GM19099 (cell line): ENCODE results near the gene GLS.

Source experiments
- POLR2A ChIP-seq: IDR thresholded peaks from 3 replicates; pipeline ENCODE4 v1.6.1; 2011; ENCODE audit warnings: low read depth; ENCODE audit not compliant: insufficient read length; ENCODE audit errors: extremely low read depth

GLS gene

DNA sequence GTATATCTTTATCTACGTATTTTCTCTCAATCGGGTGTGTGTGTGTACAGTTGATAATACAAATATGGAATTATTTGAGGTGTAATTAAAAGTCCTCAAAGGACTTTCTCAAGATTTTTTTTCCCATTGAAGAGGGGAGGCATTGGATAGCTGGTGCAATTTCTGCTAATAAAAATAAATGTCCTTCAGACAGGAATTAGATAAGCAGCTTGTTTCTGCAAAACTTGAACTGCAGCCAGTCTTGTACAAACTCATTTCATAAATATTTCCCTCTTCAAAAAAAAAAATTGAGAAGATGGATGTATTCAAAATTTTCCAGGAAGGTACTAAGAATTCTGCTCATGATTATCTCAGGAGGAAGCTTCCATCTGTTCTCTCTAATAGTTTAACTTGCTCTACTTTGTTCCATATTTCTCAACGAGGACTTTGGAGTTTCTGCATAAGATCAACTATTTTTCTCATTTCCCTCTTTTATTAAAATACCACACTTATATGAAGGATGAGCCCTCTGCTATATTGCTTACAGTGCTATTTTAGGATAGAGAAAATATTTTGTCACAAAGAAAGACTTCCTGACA is 33.0 kb upstream of the GLS start:
- no peak for TF ChIP-seq POLR2A

DNA sequence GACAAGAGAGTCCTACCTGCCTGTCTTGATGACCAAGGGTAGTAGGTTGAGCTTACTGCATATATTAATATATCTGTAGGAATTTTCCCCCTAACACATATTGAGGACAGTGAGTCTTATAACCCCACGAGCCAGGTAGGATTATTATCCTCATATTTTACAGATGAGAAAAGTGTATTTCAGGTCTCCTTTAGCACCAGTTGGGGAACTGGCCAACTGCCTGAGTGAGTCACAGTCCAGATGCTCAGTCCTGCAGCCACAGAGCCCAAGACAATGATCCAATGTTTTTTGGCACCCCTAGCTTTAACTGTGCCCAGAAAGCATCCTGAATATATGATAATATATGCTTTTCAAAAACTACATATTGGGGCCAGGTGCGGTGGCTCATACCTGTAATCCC is 30.8 kb upstream of the GLS start:
- TF ChIP-seq POLR2A: no peak

DNA sequence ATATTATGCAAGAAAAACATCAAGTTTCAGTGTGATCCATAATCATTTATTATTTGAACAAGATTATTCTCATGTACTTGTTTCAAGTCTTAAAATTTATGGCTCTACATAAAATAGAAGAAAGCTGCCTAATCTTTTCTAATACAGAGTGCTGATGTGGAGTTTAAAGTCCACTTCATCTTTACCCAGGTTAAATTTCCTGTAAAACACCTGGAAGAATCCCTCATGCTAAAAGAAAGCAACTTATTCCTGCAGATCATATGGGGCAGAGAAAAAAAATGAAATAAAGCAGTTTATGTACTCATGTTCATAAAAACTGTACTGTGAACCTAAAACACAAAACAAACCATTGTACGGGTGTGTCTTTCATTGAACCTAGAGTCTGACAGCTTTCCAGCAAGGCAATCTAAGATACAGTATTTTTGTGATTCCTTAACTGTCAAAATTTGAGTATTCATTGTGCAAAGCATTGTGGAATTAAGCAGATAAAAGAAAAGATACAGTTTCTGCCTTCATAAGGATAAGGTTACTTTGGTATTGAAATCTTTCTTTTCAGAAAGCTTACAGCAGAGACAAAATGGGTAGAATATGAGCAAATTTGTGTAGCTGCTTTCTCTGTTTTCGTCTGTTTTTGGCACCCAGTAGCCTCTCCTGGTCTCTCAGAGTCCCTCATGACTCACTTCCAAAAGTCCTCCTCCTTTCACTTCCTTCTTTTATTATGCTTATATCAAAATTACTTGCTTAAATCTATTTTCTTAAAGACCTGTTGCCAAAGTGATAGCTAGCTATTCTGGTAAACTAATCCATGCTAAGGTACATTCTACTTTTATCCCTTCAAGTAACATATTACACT is 26.9 kb upstream of the GLS start:
- no peak for TF ChIP-seq POLR2A

DNA sequence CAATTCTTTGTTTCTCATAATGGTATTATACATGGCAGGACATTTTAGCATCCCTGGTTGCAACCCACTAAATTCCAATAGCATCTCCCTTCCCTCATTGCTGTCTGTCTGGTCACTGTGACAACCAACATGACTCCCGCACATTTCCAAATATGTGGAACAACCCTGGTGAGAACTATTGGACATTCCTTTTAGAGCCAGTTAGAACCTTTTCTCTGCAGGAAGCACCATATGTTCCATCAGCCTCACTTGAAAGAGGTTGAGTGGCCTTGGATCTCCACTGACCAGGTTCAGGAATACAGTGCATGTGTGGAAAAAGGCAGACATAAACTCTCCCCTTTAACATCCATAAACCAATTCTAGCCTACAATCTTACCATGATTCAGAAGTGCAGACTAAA is 25.9 kb upstream of the GLS start:
- TF ChIP-seq POLR2A: no peak

DNA sequence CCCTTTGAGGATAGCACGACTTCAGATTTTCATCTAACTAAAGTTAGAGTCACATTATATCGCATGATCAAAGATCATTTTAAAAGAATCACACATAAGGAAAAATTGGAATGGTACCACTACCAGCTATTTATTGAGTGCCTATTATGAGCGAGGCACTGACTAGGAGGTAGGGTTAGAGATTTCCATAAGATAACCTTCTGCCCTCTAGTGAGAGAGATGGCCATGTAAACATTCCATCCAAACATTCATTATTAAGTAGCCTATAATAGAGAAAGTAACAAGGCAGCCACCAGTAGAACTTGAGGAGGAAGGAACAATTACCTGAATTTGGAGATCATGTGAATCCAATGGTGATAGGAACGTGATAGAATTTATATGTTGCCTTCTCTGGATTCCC is 25.4 kb upstream of the GLS start:
- TF ChIP-seq POLR2A: no peak

DNA sequence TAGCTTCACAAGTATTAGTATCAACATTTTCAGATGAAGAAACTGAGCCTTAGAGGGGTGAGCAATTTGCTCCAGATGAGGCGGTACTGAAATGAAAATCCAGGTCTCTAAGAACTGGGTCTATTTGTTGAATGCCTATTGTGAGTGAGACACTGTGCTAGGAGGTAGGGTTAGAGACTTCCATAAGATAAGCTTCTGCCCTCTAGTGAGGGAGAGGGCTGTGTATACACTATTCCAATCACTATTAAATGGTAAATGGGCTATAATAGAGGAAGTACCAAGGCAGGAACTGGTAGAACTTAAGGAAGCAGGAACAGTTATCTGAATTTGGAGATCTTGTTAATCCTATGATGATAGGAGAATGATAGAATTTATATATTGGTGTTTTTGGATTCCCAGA is 23.6 kb upstream of the GLS start:
- TF ChIP-seq POLR2A: no peak

DNA sequence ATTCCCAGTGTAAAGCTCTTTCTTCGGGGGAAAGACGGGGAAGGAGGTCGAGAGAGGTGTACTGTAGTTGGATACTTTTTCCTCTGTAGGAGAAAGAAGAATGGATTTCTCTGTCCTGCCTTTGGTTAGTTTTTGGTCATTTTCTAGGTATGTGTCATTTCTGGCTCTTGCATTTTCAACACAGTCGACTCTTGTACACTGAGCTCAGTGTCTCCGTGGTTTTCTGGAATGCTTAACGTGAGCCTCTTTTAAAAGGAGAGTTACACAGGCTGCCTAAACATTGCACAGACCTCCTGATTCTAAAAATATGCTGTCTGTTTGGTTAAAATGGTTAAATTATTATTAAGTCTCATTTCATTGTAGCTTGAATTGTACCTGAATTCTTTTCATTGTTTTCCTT is 21.8 kb upstream of the GLS start:
- TF ChIP-seq POLR2A: no peak

DNA sequence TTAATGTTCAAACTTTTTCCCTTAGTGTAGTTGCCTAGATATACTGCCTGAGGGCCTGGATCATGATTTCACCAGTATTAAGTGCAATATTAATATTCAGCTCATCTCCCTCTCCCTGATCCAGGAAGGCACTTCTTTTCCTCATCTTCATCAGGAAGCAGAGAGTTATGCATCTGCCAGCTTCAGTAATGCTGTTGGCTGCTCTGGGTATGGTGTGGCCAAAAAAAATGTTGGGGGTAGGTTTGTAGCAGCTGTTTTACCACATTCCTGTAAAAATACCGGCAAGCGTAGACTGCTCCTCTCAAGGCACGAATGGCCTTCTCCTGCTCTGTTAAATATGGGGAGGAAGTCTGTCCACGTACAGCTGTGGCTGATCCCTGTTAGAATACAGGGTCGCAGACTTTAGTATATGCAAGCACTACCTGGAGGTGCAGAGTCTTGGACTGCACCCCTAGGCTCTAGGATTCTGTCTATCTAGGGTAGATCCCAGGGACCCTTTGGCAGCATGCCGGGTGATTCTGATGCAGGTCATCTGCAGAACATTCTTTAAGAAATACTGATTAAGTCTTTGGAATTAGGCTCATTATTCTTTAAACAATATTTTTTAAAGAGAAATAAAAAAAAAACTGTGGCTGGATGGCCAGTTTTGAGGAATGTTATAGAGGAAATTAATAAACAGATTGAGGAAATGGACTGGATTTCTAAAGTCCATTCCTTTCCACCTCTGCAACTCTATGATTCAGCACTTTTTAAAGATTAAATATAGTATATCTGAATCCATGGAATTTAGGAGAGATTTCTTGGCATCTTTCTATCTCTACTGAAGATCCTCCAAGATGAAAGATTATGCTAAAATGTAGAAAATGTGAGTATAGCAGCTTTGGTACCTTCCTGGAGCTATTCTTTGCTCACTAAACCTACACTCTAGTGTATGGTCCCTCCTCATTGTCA is 21.0 kb upstream of the GLS start:
- TF ChIP-seq POLR2A: no peak

DNA sequence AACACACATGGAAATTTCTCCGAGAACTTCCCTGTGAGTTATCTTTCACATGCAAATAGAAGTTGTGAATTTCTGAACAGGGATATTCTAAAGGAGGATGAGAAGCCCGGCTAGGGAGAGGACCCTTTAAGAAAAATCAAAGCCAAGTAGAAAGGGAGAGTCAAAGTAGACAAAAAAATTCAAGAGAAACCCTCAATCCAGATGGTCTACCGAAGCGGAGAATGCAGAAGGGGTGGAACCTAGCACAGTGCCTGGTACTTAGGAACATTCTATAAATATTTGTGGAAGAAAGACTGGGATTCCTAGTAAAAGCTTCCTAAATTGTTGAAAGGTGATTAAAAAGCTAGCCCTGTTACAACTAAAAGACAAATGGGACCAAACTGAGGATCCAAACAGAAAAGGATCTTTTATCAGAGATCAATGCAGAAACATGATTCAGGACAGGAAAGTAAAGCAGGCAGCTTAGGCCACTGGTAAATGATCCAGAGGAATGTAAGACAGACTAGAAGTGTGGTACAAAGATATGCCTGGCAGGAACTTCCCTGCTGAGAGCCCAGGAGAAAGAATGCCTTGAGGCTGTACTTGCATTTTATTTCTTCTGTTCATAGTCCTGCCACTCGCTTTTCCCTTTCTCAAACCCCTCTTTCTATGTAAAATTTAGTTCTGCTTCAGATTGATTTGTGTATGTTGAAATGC is 19.5 kb upstream of the GLS start:
- TF ChIP-seq POLR2A: no peak

DNA sequence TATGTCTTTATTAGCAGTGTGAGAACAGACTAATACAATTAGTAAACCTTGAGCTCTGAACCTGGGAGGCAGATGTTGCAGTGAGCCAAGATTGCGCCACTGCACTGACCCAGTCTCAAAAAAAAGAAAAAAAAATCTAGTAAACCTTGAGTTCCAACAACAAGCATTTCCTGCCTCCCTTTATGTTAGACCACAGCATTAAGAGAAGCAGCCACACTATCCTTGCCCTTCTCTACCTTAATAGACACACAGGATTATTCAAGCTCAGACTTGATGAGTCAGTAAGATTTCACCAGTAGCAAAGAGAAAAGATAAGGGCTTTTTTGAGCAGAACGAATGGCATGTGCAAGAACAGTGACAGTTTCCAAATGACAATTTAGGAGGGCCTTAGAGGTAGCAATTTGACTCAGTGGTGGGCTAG is 18.0 kb upstream of the GLS start:
- no peak for TF ChIP-seq POLR2A

DNA sequence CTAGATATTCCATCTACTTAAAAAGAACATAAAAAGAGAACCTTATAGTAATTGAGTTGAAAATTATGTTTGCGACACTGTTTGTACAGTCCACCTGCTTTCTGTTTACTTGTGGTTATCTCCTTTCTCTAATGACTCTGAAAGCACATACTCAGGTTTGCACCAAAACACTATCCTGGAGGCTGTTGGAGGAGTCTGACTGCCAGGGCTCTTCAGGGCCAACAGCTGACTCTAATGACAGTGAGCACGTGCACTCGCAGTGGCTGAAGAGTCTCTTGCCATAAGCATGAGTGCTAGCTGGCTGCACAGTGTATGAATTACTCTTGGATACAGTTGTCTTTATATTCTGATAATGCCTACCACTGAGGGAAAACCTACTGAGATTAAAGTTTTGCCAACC is 16.7 kb upstream of the GLS start:
- no peak for TF ChIP-seq POLR2A

DNA sequence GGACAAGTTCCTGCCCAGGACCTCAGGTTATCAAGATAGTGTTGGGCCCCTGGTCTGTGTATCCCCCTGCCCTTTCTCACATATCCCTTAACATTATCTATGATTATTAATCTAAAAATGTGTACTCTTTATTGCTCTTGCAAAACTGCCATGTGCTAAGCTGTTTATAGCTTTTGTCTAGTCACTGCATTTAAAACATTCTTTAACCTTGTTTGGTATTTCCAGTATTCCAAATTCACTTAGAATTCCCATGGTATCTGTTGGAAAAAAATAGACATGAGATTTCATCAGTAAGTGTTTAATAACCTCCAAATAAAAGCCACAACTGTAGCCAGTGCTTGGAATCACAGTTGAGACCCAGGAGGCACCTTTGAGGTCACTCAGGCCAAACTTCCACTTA is 16.2 kb upstream of the GLS start:
- no peak for TF ChIP-seq POLR2A

DNA sequence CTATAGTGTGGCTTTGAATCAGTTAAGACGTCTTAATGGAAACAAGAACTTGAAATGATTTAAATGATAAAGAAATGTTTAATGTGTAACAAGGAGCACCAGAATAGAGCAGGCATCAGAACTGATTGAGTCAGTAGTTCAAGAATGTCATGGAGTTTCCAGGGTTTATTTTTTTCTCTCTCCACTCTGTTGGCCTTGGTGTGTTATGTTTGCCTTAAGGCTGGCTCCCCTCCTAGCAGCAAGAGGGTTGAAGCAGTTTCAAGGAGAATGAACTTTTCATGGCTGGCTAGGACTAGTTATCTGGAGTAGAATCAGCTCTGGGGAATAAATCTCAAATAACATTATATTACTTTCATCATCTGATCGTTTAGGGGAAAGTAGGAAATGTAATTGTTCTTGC is 13.4 kb upstream of the GLS start:
- no peak for TF ChIP-seq POLR2A

DNA sequence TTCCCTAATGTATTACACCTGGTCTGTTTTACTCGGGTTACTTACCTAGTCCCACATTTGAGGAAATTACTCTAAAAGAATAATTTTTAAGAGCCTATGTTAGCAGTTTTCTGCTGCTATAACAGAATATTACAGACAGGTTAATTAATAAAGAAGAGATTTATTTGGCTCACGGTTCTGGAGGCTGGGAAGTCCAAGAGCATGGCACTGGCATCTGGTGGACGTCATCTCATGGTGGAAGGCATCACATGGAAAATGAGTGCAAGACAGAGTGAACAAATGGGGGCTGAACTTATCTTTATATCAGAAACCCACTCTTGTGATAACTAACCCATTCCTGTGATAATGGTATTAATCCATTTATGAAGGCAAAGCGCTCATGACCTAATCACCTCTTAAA is 12.8 kb upstream of the GLS start:
- TF ChIP-seq POLR2A: no peak

DNA sequence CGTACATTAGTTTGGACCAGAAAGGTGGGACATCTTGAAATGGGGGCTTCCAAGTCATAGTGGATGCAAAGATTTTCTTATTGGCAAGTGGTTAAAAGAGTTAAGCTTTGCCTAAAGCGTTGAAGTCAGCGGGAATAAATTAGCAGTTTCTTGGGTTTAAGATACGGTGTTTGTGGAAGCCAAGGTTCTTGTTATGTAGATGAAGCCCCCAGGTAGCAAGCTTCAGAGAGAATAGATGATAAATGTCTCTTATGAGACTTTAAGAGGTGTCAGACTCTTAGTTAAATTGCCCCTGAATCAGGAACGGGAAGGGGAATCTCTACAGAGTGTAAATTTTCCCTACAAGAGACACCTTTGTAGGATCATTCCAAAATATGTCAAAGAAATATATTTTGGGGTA is 10.9 kb upstream of the GLS start:
- no peak for TF ChIP-seq POLR2A
